Mammary microvascular endothelial cell (primary cell): Measurements from ENCODE around the gene FCRLB. TPM values are rescaled to one million over a fixed set of nuclear protein-coding genes. Genes with fewer than 3 reads are reported as not detected.

ENCODE experiments used
- total RNA-seq: library from RNA; depleted of rRNA; stranded (reverse); fragments of >200 nt; gene quantifications from 2 replicates; pipeline ENCODE4 v1.2.3, GENCODE V29; 2015

FCRLB gene, protein sequence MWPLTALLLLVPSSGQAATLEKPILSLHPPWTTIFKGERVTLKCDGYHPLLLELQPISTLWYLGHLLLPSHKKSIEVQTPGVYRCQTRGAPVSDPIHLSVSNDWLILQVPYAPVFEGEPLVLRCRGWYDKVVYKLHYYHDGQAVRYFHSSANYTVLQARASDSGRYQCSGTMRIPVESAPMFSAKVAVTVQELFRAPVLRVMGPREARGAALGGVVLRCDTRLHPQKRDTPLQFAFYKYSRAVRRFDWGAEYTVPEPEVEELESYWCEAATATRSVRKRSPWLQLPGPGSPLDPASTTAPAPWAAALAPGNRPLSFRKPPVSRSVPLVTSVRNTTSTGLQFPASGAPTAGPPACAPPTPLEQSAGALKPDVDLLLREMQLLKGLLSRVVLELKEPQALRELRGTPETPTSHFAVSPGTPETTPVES
- 3.6 and 4.0 TPM in 2 replicates for total RNA-seq

GRCh38 chr1:161720956-161721737, at the start of gene FCRLB:
Gene FCRLB, plus strand, starts transcription at chr1:161721544. Its CDS starts 1,129 bp downstream, at chr1:161722673.

DNA sequence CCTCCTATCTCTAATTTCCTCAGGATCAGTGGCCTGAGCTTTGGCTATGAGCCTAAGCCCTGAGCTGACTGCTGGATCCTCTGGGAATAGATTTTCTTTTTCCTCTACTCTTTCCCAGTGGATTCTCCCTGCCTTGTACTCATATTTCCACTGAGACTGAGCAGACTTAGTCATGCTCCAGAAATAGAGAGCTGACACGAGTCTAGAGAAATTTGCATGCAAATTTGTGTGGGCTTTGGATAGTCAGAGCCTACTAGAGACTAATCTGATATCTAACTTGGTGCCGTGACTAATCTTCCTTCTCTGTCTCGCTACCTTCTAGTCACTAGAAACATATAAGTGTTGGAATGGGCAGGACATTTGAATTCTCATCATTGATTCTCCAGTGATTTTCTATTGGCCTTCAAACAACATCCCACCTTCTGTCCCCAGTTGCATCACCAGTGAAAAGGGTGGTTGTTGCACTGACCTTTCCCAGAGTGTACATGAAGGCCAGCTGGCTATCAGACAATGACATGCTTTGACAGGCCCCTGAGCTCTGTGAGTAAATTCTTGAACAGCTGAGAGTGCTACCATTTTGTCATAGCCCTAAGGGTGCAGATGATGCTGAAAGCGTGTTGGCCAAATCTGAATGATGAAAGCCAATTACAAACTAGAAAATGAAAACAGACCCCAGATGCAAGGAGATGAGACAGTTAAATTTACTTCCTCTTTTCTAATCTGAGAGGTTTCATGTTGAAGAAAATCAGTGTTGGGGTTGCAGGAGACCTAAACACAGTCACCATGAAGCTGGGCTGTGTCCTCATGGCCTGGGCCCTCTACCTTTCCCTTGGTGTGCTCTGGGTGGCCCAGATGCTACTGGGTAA, 14.6 kb upstream of the FCRLB start, which contains the start of gene FCRLA:
FCRLA (plus strand) TSS at position 748 of the 866 bp plus-strand sequence; CDS start at position 784, 36 bp downstream.

GRCh38 chr1:161749509-161750407, 28.4 kb downstream of the FCRLB start, which contains the start of gene DUSP12:
Gene DUSP12, plus strand, starts transcription at chr1:161749786. Its CDS starts 16 bp downstream, at chr1:161749802.

DNA sequence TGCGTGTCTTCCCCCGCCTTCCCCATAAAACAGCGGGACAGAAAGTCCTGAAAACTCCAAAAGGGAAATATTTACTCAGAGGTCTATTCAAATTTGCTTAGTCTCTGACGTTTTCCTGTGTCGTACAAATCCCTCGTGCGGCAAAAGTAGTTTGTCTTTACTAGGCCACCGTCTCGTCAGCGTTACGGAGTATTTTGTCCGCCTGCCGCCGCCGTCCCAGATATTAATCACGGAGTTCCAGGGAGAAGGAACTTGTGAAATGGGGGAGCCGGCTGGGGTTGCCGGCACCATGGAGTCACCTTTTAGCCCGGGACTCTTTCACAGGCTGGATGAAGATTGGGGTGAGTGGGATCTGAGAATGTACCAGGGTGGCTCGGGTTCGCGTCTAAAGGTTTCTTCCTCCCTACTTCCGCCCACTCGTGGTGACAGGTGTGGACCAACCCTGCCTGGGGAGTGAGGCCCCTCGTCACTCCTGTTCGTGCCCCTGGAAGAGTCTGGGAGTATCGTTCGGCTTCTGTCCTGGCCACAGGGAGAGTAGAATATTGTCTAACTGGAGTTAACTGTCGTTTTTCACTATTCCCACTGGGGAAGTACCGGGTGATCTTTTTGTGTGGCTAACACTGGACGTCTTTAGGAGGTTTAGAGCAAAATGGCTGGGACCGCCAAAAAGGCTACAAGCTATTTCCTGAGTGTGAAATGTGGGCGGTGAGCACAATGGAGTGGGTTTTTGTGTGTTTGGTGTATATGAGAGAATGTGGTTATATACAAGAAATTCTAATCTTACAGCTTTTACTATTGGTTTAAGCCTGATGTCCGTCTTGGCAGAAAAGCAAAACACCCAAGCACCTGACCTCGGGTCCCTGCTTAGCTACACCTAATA, 45.0 kb downstream of the FCRLB start, which contains the start of gene ATF6:
ATF6 (plus strand) TSS at position 219 of the 880 bp plus-strand sequence; CDS start at position 260, 41 bp downstream.

Other genes starting within 250 kb of the FCRLB start
- gene FCGR2A, start 216.1 kb upstream of the FCRLB start, total RNA-seq = 0.20 and 1.7 TPM in 2 replicates
- 0.20 TPM in 1 of 2 replicates, not detected in the other for gene HSPA6, start 197.0 kb upstream of the FCRLB start, total RNA-seq
- not detected in 2 replicates for gene FCGR3A, start 171.7 kb upstream of the FCRLB start, total RNA-seq
- gene FCGR3B, start 90.4 kb upstream of the FCRLB start, total RNA-seq = not detected in 2 replicates
- not detected in 2 replicates for gene FCGR2B, start 58.4 kb upstream of the FCRLB start, total RNA-seq
- gene FCRLA, start 14.3 kb upstream of the FCRLB start, total RNA-seq = 0.27 and 0.74 TPM in 2 replicates
- gene DUSP12, start 28.2 kb downstream of the FCRLB start, total RNA-seq = 25.6 and 26.8 TPM in 2 replicates
- 41.4 and 44.4 TPM in 2 replicates for gene ATF6, start 44.8 kb downstream of the FCRLB start, total RNA-seq